ENCODE measurements around the gene EIF2B1.

The EIF2B1 gene

GRCh38 chr12:123578243-123578642, 55.2 kb downstream of the EIF2B1 start:
- DNase-seq (ENCODE audit: insufficient read length, low spot score) (no peak), FAIRE-seq (no peak)
- TF ChIP-seq SPI1 (IDR thresholded peaks at IDR 0.05; ENCODE audit: low read depth, low read length) (no peak), POLR2A (IDR thresholded peaks at IDR 0.05; ENCODE audit: low read depth, low read length) (no peak), PAX5 (IDR thresholded peaks at IDR 0.05; ENCODE audit: insufficient read depth, low read length, severe bottlenecking) (no peak), TAF1 (IDR thresholded peaks at IDR 0.05; ENCODE audit: low read depth, low read length) (no peak), POU2F2 (IDR thresholded peaks at IDR 0.05; ENCODE audit: low read depth, low read length) (no peak), POLR2AphosphoS5 (IDR thresholded peaks at IDR 0.05; ENCODE audit: low read depth, low read length) (no peak)

GRCh38 chr12:123576611-123577010, 56.9 kb downstream of the EIF2B1 start:
- TF ChIP-seq POLR2A (IDR thresholded peaks at IDR 0.05; ENCODE audit: low read depth, low read length), result no peak
- no peak for TF ChIP-seq POLR2AphosphoS5 (IDR thresholded peaks at IDR 0.05; ENCODE audit: low read depth, low read length)
- TF ChIP-seq POU2F2 (IDR thresholded peaks at IDR 0.05; ENCODE audit: low read depth, low read length), result no peak
- no peak for TF ChIP-seq PAX5 (IDR thresholded peaks at IDR 0.05; ENCODE audit: insufficient read depth, low read length, severe bottlenecking)
- TF ChIP-seq TAF1 (IDR thresholded peaks at IDR 0.05; ENCODE audit: low read depth, low read length), result no peak
- TF ChIP-seq SPI1 (IDR thresholded peaks at IDR 0.05; ENCODE audit: low read depth, low read length), result no peak
- DNase-seq (ENCODE audit: insufficient read length, low spot score) (no peak), FAIRE-seq (no peak)

GRCh38 chr12:123573870-123574269, 59.6 kb downstream of the EIF2B1 start:
- no peak for DNase-seq (ENCODE audit: insufficient read length, low spot score)
- no peak for TF ChIP-seq POLR2AphosphoS5 (IDR thresholded peaks at IDR 0.05; ENCODE audit: low read depth, low read length)
- TF ChIP-seq POLR2A (IDR thresholded peaks at IDR 0.05; ENCODE audit: low read depth, low read length), result no peak
- TF ChIP-seq SPI1 (IDR thresholded peaks at IDR 0.05; ENCODE audit: low read depth, low read length), result no peak
- no peak for TF ChIP-seq TAF1 (IDR thresholded peaks at IDR 0.05; ENCODE audit: low read depth, low read length)
- TF ChIP-seq POU2F2 (IDR thresholded peaks at IDR 0.05; ENCODE audit: low read depth, low read length), result no peak
- TF ChIP-seq PAX5 (IDR thresholded peaks at IDR 0.05; ENCODE audit: insufficient read depth, low read length, severe bottlenecking), result no peak
- FAIRE-seq, result no peak

GRCh38 chr12:123572391-123572790, 61.1 kb downstream of the EIF2B1 start:
- DNase-seq (ENCODE audit: insufficient read length, low spot score), result no peak
- no peak for TF ChIP-seq POU2F2 (IDR thresholded peaks at IDR 0.05; ENCODE audit: low read depth, low read length)
- TF ChIP-seq TAF1 (IDR thresholded peaks at IDR 0.05; ENCODE audit: low read depth, low read length), result no peak
- TF ChIP-seq PAX5 (IDR thresholded peaks at IDR 0.05; ENCODE audit: insufficient read depth, low read length, severe bottlenecking), result no peak
- no peak for TF ChIP-seq POLR2A (IDR thresholded peaks at IDR 0.05; ENCODE audit: low read depth, low read length)
- no peak for TF ChIP-seq SPI1 (IDR thresholded peaks at IDR 0.05; ENCODE audit: low read depth, low read length)
- no peak for TF ChIP-seq POLR2AphosphoS5 (IDR thresholded peaks at IDR 0.05; ENCODE audit: low read depth, low read length)
- no peak for FAIRE-seq

GRCh38 chr12:123571343-123571813, 62.1 kb downstream of the EIF2B1 start:
- FAIRE-seq, result no peak
- TF ChIP-seq POLR2AphosphoS5 (IDR thresholded peaks at IDR 0.05; ENCODE audit: low read depth, low read length) (no peak), PAX5 (IDR thresholded peaks at IDR 0.05; ENCODE audit: insufficient read depth, low read length, severe bottlenecking) (no peak), POU2F2 (IDR thresholded peaks at IDR 0.05; ENCODE audit: low read depth, low read length) (no peak), SPI1 (IDR thresholded peaks at IDR 0.05; ENCODE audit: low read depth, low read length) (no peak), POLR2A (IDR thresholded peaks at IDR 0.05; ENCODE audit: low read depth, low read length) (no peak), TAF1 (IDR thresholded peaks at IDR 0.05; ENCODE audit: low read depth, low read length) (no peak)
- no peak for DNase-seq (ENCODE audit: insufficient read length, low spot score)
